ENCODE results near the gene DEAF1.

DNA sequence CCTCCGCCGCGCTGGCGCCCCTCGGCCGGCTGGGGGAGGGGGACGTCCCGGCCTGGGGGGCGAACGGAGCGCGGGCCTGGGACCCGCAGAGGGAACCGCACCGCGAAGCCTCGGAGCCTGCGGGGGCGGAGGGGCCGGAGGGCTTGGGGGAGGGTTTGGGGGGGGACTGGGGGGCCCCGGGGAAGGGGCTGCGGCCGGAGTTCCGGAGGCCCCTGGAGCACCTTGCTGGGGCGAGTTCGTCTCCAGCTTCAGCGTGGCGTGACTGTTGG is 67.8 kb downstream of the DEAF1 start:
- no peak for TF ChIP-seq LEF1 (IDR thresholded peaks at IDR 0.05; ENCODE audit: borderline replicate concordance)
- TF ChIP-seq NFRKB (IDR thresholded peaks at IDR 0.05): no peak
- TF ChIP-seq BHLHE40 (IDR thresholded peaks at IDR 0.05; ENCODE audit: borderline replicate concordance): no peak
- TF ChIP-seq CTBP1 (IDR thresholded peaks at IDR 0.05; ENCODE audit: borderline replicate concordance): no peak
- no peak for TF ChIP-seq ELF4 (IDR thresholded peaks at IDR 0.05)
- no peak for TF ChIP-seq FOXK2 (IDR thresholded peaks at IDR 0.05)
- no peak for TF ChIP-seq HDGF (IDR thresholded peaks at IDR 0.05; ENCODE audit: borderline replicate concordance)
- TF ChIP-seq, protein P1, sequence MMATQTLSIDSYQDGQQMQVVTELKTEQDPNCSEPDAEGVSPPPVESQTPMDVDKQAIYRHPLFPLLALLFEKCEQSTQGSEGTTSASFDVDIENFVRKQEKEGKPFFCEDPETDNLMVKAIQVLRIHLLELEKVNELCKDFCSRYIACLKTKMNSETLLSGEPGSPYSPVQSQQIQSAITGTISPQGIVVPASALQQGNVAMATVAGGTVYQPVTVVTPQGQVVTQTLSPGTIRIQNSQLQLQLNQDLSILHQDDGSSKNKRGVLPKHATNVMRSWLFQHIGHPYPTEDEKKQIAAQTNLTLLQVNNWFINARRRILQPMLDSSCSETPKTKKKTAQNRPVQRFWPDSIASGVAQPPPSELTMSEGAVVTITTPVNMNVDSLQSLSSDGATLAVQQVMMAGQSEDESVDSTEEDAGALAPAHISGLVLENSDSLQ (IDR thresholded peaks at IDR 0.05): no peak
- no peak for TF ChIP-seq TARDBP (IDR thresholded peaks at IDR 0.05)
- no peak for TF ChIP-seq SP1 (IDR thresholded peaks at IDR 0.05)
- no peak for TF ChIP-seq ARNT (IDR thresholded peaks at IDR 0.05)
- TF ChIP-seq FOXA1 (IDR thresholded peaks at IDR 0.05): no peak
- no peak for TF ChIP-seq SUZ12 (IDR thresholded peaks at IDR 0.05)
- no peak for TF ChIP-seq ZNF384 (IDR thresholded peaks at IDR 0.05)

All from HEK293T (cell line).